GM04503 (cell line): Measurements from ENCODE around the gene ZNF428.
A peak's percentile ranks its signal among the peaks of the same experiment; 100 is the strongest.
"Not testable (repeated sequence)": the region's sequence is repeated elsewhere in the genome, so short reads cannot be mapped to it uniquely, and the experiment has no call there.

Source experiments
- DNase-seq: peaks from one replicate; pipeline ENCODE4 v3.0.0-alpha.2; 2012; ENCODE audit warnings: low read depth

The ZNF428 gene

DNA sequence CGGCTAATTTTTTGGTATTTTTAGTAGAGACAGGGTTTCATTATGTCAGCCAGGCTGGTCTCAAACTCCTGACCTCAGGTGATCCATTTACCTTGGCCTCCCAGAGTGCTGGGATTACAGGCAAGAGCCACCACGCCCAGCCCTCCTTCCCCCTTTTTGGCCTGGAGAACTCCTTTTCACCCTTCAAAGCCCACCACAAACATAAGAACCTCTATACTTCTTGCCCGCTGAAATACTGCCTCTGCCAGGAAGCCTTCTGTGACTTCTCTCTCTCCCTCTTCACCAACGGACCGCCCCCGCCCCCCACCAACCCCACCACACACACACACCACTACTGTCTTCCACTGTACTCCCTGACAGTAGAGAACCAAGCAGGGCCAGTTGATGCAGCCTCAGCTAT lies 2.5 kb downstream of the ZNF428 start:
- DNase-seq, result no peak

DNA sequence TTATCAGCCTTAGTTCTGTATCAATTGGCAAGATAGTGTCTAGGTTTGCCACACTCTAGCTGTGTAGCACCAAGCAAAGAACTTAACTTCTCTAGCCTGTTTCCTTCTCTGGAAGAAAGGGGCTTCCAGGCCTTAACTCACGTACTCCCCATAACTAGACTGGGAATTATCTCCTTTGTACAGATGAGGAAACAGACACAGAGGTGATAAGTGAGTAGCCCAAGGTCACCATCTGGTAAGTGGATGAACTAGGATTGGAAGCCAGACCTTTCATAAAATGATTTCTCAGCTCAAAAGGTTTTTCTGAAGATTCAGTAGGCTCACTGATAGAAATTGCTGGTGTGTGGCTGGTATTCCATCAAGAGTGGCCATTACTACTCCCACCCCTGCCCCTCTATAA lies 3.1 kb downstream of the ZNF428 start:
- no peak for DNase-seq

DNA sequence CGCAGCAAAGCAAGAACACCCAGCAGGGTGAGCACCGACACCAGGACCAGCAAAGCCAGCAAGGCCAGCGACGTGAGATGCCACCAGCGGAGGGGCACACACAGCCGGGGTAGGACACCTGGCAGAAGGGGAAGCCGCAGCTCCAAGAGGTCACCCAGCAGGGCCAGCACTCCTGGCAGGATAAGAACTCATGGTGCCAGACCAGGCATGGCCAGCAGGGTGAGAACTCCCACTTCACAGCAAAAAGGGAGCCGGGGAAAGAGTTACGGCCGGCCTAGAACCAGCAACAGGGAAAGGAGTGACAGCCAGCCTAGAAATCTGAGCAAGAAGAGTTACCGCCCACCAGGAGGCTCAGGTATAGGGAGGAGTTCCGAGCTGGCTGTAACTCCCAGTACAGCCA lies 7.1 kb downstream of the ZNF428 start:
- no peak for DNase-seq

DNA sequence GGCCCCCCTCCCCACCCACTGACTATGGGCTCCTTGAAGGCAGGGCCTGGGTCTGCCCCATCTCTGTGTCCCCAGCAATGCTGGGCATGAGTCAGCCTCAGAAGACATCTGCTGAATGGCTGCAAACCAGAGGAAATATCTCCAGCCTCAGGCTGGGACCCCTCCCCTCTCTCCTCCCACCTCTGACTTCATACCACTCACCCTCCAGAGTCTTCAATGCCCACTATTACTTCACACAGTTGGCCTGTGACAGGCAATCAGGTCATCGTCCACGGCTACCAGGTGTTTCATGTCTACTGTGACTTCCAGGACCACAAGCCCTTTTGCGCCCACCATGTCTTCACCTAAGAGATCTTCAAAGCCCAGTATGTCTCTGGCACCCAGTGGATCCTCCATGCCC lies 7.6 kb downstream of the ZNF428 start, which contains the start of gene SRRM5:
Gene SRRM5 (plus strand): TSS at position 301 of the 400 bp plus-strand sequence. CDS start 34 bp downstream, at position 335.
- no peak for DNase-seq

DNA sequence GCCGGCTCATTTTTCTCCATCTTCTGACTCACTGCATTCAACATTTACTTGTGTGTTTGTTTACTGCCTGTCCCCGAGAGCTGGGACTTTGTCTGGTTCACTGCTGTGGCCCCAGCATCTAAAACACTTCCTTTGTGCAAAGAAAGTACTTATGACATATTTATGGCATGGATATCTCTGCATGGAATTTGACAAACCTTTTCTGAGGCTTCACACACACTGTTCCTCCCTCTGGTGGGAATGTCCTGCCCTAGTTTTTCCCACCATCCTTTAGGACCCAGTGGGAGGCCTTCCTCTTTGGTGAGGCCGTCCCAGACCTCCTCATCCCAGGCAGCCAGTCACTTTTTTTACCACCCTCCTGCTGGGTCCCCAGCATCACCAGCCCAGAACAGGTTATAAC lies 8.9 kb downstream of the ZNF428 start:
- no peak for DNase-seq

DNA sequence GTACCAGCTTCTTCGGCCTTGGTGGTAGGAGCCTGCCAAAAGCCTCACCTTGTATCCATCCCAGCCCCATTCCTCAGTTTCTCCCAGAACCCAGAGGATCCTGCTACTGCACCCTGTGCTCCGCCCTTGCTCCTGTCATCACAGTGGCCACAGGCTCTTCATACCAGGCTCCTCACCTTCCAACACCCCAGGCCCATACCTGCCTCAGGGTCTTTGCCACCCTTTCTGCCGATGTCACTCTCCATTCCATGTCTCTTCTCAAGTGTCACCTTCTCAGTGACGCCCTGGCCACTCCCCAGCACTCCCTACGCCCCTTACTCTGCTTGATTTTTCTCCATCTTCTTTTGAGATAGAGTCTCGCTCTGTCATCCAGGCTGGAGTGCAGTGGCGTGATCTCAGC lies 9.6 kb downstream of the ZNF428 start:
- no peak for DNase-seq

DNA sequence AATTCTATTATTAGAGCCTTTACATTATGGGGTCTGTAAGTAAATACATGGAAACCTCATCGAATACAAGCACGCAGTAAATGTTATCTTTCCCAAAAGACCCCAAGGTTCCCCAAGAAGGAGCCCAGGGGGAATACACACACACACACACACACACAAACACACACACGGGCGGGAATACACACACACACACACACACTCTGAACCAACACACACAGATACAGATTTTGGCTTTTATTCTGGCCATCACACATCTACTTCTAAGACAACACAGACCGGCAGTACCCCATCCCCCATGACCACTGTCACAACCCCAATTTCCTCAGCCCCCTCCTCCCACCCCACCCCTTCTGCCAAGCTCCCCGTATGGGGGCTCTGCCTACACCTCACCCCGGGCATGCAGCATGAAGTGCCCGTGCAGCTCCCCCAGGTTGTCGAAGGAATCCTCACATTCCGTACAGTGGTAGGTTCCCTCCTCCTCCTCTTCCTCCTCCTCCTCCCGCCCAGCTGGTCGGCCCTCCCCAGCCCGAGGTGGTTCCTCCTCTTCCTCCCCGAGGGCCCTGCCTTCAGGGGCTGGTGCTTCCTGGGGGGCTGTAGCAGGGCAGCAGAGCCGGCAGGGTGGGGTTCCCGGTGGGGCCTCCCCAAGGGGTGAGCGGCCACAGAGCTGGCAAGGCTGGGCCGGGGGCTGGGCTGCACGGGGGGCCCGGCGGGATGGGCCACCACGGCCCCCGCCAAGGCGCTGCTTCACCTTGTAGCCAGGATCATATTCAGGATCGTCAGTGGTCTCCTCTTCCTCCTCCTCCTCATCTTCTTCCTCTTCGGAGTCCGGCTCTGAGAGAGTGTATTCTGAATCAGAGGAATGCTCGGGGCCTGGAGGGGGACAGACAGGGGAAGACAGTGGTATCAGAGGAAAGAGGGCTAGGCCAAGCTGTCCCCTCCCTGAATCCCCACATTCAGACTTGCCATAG lies 11.9 kb downstream of the ZNF428 start:
- DNase-seq, result no peak

DNA sequence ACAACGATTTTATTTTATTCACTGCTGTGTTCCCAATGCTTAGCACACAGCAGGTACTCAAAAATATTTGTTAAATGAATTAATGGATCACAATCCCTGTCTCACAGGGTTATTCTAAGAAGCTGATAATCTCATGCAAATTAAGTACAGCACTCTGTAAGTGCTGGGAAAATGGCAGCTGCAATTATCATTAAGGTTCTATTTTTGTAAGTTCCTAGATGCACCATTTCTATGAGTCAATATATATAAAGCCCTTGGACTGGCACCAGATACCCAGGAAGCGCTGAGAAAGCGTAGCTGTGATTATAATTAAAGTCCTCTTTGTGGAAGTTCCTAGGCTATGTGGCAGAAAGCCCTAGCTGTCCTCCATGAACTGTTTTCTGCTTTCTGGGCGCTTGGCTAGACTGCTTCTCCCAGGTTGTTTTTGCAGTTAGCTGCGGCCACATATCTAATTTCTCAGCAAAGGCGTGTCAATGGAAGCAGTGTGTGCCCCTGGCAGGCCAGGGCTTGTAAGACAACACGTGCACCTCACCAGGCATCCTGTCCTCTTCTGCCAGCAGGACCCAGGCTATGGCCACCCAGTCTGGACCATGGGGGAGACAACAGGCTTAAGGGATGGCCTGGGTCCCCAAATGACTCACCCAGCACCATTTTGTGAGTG lies 12.7 kb downstream of the ZNF428 start:
- DNase-seq, result no peak

DNA sequence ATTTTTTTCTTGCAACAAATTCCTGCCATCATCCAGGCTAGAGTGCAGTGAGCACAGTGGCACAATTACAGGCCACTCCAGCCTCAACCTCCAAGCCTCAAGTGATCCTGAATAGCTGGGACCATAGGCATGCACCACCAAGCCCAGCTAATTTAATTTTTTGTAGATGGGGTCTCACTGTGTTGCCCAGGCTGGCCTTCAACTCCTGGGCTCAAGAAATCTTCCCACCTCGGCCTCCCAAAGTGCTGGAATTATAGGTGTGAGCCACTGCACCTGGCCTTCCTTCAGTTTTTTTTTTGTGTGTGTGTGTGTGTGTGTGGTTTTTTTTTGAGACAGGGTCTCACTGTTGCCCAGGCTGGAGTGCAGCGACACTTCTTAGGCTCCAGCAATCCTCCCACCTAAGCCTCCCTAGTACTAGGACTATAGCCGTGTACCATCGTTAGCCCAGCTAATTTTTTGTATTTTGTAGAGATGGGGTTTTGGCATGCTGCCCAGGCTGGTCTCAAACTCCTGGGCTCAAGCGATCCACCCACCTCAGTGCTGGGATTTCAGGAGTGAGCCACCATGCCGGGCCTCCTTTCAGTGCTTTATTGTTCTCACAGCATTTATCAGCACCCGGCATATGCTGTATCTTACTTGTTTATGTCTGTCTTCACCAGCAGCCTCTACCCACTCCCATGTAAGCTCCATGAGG lies 13.4 kb downstream of the ZNF428 start:
- no peak for DNase-seq

DNA sequence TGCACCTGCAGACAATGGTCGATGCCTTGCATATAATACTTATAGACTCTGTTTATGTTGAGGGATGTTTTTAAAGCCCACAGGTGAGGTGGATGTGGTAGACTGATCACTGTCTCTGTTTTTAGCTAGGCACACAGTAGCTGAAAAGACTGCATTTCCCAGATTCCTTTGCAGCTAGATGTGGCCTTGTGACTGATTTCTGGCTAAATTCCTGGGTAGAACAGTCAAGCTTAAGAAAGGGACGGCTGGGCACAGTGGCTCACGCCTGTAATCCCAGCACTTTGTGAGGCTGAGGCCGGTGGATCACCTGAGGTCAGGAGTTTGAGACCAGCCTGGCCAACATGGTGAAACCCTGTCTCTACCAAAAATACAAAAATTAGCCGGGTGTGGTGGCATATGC lies 19.1 kb downstream of the ZNF428 start:
- DNase-seq, result not testable (repeated sequence)

DNA sequence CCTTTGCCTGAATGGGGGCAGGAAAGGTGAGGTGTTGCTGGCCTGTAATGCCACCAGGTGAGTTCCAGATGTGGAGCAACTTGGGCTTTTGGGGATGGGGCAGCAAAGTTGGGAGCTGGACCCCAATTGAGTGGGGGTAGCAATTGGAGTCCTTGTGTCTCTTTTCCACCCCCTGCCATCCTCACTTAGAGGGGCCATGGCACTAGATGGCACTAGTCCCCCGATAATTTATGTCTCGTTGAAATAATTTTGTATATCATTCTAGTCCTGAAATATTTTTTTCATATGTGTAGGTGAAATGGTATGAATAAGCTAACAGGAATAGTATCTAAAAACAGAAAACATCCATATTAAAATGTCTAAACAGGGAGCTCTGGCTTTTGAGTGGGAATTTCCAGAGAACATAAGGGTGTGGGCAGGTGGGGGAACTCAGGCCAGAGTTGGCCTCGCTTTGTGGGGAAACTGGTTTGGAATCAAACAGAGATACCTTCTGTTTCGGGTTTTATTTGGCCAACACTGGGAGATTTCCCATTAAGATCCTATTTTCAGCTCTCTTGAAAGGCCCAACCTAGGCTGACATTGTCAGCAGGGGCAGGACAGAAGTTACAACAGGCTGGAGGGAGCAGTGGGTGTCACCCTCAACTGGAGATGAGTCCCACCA lies 19.7 kb downstream of the ZNF428 start:
- no peak for DNase-seq

DNA sequence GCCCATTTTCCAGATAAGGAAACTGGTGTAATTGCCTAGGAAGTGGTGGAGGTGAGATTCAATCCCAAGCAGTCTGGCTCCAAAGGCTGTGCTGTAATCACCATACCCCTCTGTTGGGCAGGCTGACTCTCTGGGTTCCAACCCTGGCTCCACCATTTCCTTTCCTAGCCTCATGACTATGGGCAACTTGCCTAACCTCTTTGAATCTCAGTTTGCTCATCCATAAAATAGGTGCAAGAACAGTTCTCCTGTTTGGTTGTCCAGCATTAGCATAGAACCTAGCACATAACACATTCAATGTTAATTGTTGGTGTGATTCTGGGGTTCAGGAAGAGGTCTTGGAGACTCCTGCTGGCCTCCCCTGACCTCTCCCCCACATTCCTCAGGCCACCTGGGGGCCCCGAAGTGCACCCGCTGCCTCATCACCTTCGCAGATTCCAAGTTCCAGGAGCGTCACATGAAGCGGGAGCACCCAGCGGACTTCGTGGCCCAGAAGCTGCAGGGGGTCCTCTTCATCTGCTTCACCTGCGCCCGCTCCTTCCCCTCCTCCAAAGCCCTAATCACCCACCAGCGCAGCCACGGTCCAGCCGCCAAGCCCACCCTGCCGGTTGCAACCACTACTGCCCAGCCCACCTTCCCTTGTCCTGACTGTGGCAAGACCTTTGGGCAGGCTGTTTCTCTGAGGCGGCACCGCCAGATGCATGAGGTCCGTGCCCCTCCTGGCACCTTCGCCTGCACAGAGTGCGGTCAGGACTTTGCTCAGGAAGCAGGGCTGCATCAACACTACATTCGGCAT lies 20.8 kb downstream of the ZNF428 start:
- no peak for DNase-seq

DNA sequence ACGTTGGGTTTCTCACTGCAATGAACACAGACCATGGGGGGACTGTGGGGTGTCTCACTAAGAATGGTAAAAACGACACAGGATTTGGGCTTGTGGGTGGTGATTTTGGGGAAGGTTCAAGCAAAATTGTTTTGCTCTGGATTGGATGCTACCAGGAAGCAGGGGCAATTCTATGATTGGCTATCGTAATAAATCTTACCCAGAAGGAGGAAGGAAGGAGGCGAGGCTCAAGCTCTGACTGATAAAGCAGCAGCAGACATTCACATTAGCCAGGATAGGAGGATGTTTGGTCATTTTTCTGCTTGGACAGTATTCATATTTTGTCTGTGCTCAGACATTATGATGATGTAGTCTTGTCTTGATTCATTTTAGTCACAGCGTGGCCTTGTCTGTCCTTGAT lies 21.6 kb downstream of the ZNF428 start:
- no peak for DNase-seq

DNA sequence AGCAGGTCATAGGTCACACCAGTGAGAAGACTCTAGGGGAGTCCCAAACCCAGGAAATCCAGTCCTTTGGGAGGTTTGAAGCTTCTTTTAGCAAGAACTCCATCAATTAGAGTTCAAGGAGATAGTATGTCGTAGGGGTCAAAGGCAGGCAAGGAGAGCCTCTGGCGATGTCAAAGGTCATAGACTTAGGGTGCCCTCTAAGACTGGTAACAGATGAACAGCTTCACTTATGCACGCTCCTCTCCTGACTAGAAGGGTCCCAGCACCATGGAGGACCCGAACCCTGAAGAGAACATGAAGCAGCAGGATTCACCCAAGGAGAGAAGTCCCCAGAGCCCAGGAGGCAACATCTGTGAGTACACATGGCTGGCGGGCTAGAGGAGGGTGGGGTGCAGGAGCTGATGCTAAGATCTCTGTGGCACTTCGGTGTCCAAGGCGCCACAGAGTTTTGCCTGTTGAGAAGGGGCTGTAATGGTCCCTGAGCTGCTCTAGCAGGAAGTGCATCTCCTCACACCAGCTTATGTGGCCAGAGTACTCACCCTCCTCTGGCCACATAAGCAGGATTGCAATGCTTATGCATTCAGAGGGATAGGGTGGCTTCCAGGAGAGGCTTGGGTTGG lies 22.5 kb downstream of the ZNF428 start:
- DNase-seq, result no peak

DNA sequence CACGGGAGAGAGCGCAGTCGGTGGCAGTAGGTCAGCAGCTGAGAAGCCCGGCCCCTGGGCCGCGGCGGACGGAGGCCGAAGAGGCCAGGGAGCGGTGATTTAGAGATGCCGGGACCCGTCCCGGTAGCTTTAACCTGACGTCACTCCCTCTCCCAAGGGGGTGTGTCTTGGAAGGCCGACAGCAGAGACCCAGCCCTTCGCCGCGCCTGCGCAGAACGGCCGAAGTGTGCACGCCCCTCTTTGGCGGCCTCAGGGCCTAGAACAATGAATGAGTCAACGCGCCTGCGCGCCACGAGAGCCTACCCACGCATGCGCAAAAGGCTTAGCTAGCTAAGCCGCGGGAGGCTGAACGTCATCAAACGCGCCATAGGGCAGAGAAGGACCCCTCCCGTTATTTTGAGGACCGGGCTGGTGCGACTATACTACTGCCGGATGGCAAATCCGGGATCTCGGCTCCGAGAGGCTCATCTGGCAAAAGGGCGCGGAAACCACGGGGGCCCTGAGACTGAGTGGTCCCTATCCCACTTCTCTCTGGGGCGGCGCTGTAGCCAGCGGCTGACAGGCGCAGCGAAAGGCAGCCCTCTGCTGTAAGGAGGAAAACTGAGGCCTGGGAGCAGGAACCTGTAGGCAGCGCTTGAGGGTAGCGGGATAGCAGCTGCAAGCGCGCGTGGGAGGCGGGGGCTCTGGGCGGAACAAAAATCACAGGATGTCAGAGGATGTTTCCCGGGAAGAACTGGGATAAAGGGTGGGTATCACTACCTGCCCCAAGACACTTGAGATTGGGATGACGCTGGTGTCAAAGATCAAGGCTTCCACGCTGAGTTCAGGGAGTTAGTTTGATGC lies 23.2 kb downstream of the ZNF428 start, which contains the start of the genes IRGQ and ZNF576:
Gene IRGQ (minus strand): TSS at position 136 of the 843 bp plus-strand sequence. CDS start 796 bp downstream, outside the sequence.
Gene ZNF576 (plus strand): TSS at position 597 of the 843 bp plus-strand sequence. CDS start 514 bp downstream, outside the sequence.
- peak; percentile 92 for DNase-seq

DNA sequence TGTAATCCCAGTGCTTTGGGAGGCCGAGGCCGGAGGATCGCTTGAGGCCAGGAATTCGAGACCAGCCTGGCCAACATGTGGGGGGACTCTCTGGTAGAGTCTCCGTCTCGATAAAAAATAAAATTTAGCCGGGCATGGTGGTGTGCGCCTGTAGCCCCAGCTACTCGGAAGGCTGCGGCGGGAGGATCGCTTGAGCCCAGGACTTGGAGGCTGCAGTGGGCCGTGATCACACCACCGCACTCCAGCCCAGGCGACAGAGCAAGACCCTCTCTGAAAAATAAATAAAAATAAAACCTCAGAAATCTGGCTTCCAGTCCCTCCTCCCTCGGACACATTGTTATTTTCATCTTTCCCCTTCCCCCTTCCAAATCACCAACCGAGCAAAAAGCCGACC lies 23.8 kb downstream of the ZNF428 start:
- DNase-seq, result no peak

DNA sequence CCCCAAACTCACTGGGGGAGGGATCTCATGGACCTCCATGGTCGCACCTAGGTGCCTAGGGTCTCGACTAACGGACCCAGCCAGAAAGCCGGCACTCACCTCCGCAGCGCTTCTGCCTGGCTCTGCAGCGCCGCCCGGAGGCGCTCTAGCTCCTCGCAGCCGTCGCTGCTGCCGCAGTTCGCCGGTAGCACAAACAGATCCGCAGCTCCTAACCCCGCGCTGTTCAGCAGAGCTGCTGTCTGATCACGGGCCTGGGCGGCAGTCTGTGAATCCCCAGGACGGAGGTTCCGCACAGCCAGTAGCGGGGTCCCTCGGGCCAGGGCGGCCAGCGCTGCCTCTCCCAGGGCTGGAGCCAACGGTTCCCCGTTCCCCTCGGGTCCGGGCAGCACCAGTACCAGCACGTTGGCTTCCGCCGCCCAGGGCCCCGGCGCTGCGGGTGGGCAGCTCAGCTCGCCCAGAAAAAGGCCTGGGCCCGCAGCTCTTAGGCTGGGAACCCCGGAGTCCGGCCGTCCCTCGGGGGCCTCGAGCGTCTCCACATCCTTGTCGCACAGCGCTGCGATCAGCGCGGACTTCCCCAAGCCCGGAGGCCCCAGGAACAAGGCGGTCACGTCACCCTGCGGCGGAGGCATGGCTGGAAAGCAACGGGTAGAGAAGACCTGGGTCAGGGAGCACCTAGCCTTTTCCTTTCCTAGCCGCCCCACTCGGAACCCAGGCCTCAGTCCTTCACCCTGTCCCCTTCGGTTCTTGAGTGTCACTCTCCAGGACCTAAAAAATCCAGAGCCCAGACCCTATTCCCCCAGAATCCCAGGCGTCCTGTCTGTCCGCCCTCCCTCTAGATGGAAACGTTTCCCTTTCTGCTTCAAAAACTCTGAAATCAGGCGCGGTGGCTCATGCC lies 24.5 kb downstream of the ZNF428 start:
- no peak for DNase-seq

DNA sequence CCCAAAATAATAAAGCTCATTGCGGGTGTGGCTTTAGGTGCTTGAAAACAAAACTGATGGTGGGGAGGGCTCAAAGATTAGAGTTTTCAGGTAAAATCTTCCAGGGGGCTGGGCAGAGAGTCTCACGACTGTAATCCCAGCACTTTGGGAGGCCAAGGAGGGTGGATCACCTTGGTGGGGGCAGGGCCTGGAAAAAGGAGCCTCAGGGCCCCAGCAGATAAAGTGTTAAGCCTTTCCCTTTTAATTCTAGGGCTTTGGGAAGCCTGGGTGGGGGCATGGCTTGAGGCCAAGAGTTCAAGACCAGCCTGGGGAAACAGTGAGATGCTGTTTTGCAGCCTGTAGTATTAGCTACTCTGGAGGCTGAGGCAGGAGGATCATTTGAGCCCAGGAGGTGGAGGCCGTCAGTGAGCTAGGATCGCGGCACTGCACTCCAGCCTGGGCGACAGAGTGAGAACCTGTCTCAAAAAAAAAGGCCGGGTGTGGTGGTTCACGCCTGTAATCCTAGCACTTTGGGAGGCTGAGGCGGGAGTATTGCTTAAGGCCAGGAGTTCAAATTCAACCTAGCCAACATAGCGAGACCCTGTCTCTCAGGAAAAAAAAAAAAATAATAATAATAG lies 25.2 kb downstream of the ZNF428 start:
- no peak for DNase-seq
